HuH-7 (cell line): ENCODE measurements around the gene NOL4L.

Source experiments
- DNase-seq: peaks from one replicate; pipeline ENCODE4 v3.0.0; 2011; ENCODE audit warnings: low spot score

Gene NOL4L, protein sequence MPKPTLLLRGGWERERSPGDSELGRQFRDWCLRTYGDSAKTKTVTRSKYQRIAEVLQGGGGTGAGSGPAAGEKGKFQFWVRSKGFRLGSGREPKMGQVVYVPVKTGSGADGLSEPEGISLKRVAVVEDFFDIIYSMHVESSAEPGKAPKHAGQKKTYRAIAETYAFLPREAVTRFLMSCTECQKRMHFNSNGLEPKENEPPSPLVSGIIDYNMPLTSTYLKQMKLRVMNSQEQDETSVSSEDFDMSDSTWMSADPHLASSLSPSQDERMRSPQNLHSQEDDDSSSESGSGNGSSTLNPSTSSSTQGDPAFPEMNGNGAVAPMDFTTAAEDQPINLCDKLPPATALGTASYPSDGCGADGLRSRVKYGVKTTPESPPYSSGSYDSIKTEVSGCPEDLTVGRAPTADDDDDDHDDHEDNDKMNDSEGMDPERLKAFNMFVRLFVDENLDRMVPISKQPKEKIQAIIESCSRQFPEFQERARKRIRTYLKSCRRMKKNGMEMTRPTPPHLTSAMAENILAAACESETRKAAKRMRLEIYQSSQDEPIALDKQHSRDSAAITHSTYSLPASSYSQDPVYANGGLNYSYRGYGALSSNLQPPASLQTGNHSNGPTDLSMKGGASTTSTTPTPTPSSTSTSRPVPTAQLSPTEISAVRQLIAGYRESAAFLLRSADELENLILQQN

DNA sequence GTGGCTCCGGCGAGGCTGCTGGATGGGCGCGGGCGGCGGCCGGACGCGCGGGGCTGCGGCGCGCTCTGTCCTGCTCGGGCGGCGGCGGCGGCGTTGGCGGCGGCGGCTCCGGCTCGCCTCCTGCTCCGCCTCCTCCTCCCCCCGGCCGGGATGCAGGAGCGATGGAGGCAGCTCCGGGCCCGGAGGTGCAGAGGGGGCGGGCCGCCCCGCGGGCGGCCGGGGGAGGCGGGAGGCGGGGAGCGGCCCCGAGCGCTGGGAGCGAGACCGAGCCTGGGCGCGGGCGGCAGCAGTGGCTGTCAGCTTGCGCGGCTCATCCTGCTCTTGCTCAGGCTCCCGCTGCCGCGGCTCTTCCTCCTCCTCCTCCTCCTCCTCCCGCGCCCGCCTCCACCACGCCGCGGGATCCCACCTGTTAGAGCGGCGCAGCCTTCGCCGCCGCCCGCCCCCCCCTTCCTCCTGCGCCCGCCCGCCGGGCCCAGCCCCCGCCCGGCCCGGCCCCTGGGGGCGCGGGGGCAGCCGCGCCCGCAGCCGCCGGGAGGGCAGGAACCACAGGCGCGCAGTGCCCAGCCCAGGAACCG is at the start of gene NOL4L:
Gene NOL4L, minus strand, starts transcription at position 323 of the 575 bp plus-strand sequence. CDS start 443 bp downstream, outside the sequence.
- no peak for DNase-seq

DNA sequence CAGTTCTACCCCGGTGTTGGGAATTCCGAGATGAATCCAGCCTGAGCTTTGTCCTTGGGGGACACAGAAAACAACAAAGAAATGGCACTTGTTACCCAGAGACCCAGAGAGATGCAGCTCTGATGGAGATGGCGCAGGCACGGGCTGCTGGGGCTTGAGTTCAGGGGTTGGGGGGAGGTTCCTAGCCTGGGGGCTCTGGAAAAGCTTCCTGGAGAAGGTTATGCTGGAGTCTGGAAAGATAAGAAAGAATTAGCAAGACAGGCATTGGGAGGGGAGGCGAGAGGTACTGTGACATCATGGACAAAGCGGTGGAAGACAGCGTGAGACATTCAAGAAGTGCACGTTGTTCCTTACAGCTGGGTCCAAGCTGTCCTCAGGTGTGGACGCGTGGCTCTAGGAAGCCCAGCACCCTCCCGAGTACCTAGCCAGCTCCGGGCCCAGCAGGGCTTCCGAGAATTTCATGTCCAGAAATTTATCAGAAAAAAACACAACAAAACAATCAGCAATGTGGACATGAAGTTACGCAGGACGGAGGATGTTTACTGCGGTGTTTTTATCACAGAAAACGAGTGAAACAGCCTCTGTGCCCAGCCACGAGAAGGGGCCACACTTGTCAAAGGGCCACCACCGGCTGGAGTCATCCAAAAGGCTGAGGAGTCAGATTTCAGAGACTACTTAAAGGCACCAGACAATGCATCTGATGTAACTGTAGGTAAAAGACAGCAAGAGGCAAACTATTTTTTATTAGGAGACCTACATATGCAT is 49.1 kb upstream of the NOL4L start:
- DNase-seq = no peak

DNA sequence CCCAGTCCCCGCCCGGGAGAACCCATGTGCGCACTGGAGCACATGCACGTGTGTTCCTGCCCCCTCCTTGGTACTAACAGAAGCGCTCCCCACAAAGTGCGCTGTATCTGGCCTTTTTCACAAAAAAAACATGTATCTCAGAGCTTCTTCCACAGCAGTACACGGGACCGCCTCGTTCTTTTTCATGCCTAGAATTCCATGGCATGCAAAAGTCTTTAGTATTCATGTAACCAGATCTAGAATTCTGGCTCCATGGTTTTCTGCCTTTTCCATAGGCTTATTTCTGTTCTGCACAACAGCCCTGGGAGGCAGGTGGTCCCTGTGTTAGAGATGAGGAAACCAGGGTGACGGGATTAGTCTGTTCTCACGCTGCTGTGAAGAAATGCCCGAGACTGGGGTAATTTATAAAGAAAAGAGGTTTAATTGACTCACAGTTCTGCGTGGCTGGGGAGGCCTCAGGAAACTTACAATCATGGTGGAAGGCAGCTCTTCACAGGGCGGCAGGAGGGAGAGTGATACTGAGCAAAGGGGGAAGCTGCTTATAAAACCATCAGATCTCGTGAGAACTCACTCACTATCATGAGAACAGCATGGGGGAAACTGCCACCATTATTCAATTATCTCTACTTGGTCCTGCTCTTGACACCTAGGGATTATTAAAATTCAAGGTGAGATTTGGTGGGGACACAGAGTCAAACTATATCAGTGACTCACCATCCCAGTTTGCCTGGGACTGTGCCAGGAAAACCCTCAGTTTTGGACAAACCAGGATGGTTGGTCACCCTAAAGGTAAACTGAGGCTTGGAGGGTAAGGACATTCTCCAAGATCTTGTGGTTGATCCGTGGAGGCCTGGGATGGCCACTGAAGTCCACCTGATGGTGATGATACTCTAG is 47.6 kb upstream of the NOL4L start:
- no peak for DNase-seq

DNA sequence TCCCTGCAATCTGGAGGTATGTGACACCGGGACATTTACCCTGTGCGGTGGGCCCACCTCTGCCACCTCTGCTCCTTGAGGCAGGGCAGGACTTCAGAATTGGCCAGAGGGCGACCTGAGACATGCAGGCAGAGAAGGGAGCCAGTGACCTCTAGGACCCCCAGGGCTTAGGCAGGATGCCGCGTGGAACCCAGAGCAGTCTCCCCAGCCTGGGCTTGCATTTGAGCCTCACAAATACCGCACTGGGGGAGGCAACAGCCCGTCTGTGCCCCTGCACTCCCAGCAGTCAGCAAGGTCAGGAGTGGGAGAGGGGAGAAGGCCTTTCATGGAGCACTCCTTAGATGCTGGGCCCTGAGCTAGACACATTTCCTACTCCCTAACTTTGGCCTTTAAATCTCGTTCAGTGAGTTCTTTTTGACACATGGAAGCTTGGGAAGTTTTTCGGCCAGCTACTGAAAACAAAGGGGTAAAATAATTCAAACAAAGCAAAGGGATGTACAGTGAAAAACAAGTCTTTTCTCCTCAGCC is 46.9 kb upstream of the NOL4L start:
- DNase-seq = no peak

DNA sequence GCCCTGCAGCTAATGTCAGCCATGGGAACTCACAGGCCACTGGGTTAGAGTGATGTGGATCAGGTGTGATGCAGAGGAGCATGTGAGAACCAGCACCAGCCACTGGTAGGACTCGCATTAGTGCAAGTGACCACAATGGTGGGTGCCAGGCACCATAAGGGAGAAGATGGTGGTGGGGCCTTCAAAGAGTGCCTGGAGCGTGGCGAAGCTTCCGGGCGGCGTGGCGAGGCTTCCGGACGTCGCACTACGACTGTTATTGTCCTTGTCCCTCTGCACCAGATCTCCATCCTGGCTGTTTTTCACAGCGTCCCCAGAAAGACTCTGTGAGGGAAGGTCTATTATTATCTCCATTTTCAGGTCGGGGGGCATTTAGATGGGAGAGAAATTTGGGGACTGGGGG is 44.7 kb upstream of the NOL4L start:
- DNase-seq = no peak

DNA sequence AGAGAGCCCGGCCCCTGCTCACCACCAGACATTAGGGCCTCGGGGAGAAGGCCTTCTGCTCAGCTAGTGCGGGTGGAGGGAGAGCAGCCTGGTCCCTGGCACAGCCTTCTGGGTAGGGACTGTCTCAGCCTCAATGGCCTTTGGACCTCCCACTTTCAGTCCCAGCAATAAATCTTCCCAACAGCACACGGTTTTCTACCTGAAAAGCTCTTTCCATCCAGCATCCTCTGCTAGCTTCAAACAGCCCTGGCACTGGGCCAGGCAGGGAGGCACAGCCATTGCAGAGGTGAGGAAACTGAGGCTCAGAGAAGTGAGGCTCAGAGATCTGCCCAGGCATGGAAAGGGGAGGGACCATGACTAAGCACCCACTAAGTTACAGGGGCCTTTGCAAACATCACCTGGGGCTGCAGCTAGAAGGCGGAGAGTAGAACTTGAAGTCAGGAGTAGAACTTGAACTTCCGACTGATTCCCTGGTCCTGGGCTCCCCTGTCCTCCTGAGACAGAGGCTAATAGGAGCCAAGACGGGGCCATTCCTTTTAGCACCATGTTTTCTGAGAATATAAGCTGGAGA is 43.9 kb upstream of the NOL4L start:
- DNase-seq = peak; percentile 77

DNA sequence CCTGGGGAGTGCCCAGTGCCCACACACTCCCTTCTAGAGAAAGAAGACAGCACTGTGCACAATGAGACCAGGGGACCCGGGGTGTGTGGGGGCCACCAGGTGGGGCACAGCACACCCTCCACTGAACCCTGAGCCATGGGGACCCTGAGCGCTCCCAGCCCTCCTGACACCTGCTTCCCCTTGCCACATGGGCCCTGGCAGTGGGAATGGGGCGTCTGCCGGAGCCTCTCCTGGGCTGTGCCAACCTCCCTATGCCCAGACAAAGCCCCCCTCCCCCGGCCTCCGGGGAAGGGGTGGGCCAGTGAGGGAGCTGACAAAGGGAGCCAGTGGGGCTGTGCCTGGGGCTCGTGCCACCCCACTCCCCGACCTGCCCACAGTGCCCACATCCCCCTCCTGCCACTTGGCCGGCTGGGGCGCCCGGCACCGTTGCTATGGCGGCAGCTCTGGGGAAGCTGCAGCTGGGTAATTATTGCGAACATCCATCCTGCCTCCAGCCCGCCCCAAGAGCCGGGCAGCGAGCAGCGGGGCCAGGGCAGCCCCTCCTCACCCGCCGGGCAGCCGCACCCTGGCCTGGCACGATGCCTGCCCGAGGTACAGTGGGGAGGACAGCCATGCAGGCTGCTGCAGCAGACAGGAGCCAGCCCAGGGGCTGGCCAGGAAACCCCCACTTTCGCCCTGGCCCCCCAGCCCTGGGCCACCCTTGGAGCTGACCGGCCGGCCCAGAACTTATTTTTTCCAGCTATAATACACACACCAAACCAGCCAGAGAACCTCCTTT is 41.9 kb upstream of the NOL4L start:
- no peak for DNase-seq

DNA sequence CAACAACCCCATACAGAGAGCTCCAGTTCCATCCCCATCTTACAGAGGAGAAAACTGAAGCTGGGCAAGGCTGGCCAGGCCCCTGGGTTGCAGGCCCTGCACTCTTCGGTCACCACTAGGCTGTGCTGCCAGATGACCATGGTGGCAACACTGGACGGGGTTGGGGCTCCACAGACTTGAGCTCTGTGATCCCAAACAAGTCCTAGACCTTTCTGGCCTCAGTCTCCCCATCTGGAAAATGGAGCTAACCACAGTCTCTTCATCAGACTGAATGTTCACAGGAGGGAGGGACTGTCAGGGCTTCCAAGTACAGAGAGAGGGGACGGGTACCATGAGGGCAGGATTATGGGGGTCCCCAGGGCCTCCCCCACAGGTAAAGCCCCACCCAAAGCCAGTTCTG is 41.3 kb upstream of the NOL4L start:
- no peak for DNase-seq

DNA sequence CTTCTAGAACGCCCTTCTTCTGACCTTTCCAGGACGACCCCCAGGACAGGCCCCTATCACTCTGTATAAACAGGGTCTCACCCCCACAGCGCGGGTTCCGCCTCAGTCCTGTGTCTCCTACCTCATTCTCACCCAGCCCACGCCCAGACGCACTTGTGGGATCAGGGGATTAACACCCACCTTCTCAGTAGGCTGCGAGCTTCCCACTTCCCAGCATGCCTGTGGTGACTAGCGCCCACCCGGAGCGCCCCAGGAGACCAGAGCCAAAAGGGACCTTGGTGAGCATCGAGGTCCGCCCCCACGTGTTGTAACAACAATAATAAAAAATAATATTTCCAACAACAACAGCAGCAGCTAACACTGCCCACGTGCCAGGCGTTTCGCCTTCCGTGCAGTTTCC is 40.9 kb upstream of the NOL4L start:
- DNase-seq = no peak

DNA sequence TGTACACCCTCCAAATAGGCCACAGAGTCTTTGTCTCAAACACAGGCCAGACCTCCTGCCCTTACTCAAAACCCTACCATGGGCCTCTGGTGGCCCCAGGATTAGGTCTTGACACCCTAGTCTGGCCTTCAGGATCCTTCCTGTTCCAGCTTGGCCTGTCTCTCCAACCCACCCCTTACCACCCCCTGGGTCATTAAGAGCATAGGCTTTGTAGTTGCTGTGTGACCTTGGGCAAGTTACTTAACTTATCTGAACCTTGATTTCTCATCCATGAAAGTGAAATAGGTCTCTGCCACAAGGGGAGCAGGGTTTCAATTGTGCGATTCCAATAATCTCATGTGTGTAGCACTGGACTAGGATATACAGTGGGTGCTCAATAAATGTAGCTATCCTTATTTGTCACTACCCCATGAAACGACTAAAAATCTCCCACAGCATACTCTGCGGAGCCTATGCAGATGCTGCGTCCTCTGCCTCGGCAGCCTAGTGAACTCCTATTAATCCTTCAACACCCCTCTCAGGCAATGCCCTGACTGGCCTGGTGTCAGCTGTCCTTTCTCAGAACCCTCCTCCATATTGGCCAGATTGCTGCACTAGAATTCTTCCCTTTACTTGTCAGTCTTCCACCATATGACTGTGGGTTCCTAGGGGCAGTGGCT is 39.7 kb upstream of the NOL4L start:
- no peak for DNase-seq

DNA sequence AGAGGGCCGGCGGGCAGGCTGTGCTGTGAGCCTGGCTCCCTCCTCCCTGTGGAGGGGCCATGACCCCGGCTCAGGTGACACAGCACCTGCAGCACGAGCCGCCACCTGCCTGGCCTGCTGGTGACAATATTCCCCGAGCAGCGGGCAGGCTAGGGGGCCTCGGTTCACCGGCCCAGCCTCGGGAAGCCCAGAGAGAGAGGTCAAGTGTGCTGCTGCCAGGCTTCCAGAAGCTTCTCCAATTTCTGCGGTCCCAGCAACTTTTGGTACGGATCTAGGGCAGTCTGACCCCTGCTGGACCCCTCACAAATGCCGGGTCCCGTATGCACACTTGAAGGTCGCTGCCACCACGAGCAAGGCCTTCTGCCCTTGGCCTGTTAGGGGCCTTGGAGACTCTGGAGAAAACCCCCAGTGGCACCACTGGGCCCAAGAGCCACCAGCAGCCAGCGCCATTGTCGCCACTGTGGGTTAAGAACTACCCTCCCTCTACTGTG is 38.6 kb upstream of the NOL4L start:
- DNase-seq = no peak

DNA sequence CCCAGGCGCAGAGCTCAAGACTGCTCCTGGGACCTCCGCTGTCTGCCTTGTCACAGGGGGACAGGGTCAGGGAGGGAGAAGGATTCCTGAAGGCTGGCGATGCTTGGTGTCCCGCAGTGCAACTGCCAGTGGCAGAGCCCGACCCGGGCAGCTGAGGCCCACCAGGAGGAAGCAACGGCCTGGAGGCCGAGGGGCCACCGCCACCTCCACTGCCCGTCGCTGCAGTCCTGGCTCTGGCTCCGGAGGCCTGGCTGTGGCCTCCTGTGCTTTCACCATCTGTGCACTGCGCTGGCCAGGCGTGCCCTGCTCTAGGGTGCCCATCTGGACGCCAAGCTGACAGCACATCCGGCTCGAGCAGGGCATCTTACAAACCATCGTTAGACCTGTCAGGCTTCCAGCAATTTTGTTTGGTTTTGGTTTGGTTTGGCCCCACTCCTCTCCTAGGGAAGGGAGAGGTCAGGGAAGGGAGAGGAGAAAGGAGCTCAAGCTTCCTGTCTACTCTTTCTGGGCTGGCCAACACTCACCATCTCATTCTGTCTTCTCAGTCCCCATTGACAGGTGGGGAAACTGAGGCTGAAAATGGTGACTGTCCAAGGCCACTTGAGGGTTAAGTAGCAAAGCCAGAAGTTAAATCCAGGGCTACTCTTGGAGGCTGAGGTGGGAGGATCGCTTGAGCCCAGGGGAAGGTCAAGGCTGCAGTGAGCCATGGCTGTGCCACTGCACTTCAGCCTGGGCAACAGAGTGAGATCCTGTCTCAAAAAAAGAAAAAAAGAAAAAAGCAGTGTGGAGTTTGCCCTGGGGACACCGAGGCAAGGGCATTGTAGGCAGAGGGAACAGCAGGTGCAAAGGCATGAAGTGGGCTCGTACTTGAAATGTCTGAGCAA is 37.7 kb upstream of the NOL4L start:
- no peak for DNase-seq

DNA sequence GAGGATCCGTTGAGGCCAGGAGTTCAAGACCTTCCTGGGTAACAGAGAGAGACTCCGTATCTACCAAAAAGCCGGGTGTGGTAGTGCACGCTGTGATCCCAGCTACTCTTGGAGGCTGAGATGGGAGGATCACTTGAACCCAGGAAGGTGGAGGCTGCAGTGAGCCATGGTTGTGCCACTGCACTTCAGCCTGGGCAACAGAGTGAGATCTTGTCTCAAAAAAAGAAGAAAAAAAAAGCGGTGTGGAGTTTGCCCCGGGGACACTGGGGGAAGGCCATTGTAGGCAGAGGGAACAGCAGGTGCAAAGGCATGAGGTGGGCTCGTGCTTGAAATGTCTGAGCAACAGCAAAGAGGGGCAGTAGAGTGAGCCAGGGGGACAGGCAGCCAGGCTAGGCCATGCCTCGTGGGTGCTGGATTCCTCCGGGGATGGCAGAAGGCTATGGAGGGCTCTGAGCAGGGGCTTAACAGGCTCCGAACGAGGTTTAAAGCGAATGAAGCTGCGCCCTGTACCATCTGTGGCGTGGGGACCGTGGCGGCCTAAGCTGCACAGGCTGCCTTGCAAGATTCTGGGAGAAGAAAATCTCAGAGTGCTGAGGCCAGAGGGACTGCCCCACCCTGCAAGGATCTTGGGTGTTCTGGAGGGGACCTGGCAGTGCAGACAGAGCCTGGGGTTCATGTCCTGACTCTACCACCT is 36.9 kb upstream of the NOL4L start:
- no peak for DNase-seq

DNA sequence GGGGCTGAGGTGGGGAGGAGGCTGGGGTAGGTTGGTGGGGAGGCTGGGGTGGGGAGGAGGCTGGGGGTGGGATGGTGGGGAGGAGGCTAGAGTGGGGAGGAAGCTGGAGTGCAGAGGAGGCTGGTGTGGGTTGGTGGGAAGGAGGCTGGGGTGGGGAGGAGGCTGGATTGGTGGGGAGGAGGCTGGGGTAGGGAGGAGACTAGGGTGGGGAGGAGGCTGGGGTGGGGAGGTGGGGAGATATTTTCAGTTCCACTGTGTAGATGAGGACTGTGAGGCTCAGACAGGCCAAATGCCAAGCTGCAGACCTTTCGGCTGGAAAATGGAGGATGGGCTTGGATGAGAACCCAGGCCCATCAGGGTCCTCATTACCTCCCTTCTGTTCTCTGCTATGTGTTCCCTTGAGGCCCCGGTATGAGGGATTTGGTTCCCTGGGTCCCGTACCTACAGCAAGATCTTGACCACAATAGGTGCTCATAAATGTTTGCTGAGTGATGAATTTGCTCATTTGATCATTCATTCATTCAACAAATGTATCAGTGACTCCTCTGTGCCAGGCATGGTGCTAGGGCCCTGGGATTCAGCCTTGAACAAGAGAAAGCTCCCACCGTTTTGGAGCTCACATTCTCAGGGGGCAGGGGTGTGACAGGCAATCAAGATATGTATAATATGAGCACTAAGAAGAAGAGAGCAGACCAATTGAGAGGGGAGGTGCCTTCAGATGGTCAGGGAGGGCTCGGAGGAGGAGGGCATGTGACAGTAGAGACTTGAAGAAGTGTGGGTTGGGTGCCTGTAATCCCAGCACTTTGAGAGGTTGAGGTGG is 36.1 kb upstream of the NOL4L start:
- DNase-seq = no peak

DNA sequence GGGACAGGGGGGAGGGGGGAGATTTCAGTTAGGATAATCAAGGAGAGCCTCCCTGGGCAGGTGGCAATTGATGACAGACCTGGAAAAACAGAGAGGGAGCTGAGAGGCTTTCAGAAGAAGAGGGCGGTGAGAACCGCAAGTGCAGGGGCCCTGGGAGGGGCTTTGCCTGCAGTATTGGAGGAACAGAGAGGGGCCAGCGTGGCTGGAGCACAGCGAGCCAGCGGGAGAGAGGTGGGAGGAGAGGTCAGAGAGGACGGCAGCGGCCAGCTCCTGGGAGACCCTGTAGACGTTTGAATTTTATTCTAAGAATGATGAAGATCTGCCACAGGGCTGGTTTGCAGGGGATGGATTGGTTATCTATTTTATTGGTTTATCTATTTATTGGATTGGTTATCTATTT is 34.5 kb upstream of the NOL4L start:
- no peak for DNase-seq

DNA sequence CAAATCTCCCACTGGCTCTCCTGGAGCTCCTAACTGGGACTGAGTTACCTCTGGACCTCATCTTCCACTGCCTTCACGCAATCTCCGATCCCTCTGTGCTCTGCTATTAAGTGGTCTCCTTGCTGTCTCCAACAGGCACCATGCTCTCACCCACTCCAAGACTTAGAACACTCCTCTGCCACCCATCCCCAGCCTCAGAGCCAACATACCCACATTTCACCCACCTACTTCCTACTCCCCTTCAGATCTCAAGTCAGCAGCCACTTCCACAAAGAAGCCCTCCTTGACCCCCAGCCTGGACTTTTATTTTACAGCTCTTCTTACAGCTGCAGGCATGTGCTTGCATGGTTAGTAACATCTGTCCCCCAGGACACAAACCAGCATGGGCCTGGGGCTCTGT is 29.6 kb upstream of the NOL4L start:
- no peak for DNase-seq

DNA sequence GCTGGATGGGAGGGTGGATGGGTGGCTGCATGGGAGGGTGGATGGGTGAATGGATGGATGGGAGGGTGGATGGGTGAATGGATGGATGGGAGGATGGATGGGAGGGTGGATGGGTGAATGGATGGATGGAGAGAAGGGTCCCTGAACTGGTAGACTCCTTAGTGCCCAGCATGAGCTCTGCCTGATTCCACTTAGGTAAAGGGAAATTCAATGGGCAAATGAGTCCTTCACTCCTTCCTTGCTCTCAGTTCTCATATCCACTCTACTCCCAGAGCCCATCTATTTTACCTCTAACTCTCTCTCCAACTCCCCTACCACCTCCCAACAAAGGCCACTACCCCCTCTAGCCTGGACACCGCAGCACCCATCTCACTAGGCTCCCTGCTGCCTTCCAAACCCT is 29.2 kb upstream of the NOL4L start:
- DNase-seq = no peak
